HG03045 (cell line): ENCODE measurements around the gene DNMBP.
A peak's percentile ranks its signal among the peaks of the same experiment; 100 is the strongest.
"Not testable (repeated sequence)": the region's sequence is repeated elsewhere in the genome, so short reads cannot be mapped to it uniquely, and the experiment has no call there.

ENCODE experiments used
- ATAC-seq: cut with Tn5 transposase; IDR thresholded peaks from one replicate; pipeline ENCODE4 v1.9.1; 2021; ENCODE audit warnings: mild to moderate bottlenecking, moderate library complexity; ENCODE audit not compliant: unreplicated experiment

Gene DNMBP

DNA sequence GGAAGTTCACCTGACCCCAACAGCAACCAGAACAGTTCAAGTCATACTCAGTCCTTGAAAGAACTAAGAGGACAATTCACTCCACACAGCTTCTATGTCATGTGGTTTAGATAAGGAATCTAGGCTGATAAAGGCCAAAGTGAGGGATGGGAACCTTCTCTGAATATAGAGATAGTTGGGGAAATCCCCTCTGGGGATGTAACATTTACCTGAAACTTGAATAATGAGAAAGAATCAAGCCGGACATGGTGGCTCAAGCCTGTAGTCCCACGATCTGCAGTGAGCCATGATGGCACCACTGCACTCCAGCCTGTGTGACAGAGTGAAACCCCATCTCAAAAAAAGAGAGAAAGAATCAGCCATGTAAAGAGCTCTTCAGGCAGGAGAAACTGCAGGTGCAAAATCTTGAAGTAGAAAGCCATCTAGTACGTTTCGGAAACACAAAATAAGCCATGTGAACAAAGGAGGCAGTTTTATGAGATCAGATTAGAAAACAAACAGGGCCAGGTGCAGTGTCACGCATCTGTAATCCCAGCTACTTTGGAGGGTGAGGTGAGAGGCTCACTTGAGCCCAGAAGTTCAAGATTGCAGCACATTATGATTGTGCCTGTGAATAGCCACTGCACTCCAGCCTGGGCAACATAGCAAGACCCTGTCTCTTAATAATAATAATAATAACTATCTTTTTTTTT lies 4.5 kb upstream of the DNMBP start:
- ATAC-seq, result peak; percentile 60

DNA sequence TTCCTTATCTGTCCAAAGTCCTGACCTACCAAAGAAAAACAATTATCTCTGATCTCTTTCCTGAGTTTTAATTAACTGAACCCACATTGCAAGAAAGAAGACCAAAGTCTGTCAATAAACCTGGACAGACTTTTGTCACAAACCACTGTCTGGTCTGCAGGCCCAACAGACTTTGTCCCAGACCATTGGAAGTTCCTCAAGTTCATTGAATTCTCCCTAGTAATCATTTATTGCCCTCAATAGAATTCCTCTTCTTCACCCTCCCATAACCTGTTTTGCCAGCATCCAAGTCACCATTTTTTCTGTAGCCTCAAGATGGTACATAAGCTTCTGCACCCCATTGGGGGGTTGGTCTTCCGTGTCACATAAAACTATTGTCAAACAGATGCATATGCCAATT lies 3.9 kb upstream of the DNMBP start:
- no peak for ATAC-seq

DNA sequence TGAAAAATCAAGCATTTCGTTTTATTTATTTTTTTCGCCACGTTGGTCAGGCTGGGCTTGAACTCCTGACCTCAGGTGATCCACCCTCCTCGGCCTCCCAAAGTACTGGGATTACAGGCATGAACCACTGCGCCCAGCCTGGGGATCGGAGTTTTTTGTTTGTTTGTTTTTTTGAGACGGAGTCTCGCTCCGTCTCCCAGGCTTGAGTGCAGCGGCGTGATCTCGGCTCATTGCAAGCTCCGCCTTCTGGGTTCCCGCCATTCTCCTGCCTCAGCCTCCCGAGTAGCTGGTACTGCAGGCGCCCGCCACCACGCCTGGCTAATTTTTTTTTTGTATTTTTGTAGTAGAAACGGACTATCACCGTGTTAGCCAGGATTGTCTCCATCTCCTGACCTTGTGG lies 2.2 kb upstream of the DNMBP start:
- not testable (repeated sequence) for ATAC-seq

DNA sequence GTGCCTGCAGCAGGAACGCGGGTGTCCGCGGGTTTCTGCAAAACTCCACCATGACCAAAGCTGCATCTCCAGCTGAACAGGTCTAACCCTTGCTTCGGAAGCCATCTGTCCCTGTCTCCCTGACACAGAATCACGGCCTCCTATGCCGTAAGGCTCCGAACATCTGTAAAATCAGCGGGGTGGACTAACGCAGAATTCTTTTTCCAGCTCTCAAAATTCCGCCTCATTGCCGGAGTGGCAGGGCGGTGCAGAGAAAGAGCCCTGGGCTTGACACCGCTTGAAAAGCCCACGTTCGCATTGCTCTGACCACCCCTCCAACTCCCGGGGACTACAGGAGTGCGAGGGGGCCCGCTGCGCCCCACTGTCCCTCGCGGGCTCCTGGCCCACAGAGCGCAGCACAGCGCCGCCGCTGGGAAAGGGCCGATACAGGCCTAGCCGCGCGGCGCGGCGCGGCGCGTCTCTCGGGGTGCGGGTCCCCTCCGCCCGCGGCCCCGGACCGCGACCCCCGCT lies 409 bp downstream of the DNMBP start:
- ATAC-seq, result peak; percentile 58

DNA sequence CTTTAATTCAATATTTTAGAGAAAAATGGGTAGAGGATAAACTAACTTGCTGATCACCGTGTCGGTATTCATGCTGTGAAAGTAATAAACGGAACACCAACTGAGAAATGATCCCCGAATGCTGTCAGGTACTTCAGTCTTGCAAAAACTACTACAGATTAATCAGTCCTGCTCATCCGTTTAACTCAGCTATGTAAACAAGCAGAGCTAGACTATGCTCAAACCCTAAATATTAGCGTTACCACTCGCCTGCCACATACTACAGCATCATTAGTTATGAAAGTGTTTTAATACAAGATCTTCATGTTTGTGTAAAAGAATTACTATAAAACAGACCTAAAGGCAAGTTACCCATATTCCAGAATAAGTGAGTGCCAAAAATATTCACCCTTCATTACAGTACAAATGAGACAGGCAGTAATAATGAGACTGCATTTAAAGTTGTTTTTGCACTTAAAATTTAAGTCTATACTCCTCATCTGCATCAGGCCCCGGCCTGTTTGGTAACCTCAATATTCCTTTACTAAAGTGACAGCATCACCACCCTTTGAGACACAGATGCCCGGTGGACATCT lies 952 bp downstream of the DNMBP start:
- no peak for ATAC-seq

DNA sequence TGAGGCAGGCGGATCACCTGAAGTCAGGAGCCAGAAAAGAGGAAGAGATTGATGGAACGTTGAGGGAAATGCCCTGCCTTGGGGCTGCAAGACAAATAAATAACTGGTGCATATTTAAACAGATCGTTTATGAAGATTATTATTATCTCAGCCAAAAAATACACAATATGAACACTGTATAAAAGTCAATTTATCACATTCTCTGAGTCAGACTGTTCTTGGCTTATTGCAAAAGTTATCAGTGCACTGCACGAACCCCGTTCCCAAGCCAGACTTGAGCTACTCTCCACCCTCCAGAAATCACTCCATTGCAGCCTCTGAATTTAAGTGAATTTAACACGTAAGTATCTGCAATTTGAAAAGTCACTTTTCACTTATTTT lies 1.6 kb downstream of the DNMBP start:
- no peak for ATAC-seq

DNA sequence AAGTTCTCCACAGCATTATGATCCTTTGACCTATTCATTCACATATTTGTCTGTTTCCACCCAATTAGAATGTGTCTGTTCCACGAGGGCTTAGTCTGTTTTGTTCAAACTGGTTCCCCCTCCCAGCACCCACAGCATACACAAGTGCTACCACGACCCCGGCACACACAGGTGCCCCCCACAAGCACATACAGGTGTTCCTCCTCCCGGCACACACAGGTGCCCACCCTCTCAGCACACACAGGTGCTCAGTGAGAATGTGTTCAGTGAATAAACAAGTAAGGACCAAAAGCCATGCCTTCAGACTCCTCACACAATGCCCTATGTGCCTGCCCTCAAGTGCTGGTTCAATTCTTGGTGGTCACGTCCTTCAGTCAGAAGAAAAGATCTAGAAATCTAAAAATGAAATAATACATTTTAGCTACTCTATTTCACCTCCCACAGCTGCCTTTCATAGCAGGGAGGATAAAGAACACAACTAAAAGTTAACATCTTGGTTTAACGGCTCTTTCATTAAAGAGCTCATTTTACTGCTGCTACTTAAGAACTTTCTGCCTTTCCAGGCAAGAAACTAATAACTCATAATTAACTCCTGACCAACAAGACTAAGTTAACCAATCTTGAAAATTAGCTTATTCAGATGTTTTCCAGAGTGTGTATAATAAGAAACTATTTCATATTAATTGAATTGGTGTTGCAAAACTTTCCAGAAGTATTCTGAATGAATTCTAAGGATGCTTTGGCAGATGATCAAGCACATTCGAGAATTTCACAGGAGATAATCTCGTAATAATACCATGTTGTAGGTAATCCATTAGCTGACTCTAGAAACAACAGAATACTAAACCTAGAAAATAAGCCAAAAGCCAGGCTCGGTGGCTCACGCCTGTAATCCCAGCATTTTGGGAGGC lies 2.3 kb downstream of the DNMBP start:
- no peak for ATAC-seq

DNA sequence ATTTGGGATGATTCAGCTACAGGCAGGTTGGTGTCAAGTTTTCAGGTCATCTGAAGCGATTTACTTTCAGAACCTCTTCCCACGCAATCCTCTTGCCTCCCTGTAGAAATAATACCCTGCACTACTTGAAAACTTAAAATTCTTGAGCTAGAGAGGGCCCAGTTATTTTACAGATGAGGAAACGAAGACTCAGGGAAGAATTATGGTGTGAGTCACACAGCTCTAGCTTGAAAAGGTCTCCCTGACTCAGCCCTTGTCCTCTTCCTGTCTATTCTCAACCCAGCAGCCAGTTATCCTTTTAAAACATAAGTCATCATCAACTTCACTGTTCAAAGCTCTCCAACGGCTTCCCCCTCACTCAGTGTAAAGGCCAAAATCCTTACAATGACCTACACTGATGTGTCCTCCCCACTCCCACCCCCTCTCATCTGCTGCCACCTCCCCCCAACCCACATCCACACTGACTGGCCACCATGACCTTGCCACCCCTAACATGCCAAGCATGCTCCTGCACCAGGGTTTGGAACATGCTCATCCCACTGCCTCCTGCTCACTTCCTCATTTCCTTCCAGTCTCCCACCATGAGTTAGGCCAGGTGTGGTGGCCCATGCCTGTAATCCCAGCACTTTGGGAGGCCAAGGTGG lies 3.4 kb downstream of the DNMBP start:
- ATAC-seq, result no peak

DNA sequence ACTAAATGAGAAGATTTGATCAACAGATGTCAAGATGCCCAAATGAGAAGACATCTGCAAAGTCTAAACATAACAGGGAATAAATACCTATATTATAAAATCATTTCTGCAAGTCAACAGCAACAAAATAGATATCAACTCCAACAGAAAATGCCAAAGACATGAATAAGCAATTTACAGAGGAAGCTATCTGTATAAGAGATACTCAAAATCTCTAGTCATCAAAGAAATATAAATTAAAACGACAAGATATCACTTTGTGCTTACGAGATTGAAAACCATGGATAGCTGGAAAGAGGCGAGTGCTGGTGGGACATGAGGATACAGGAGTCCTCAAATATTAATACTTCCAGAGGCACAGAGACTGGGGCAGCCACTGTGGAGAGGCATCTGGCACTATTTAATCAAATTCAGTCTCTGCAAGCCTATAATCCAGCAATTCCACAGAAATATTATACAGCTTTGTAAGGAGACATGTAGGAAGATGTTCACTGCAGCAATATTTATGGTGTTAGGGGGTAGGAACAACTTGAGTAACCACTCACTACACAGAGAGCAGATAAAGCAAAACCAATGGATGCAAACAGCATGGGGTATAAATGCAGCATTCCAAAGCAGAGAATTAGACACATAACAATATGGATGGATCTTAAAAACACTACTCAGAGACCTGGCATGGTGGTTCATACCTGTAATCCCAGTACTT lies 4.8 kb downstream of the DNMBP start:
- no peak for ATAC-seq

DNA sequence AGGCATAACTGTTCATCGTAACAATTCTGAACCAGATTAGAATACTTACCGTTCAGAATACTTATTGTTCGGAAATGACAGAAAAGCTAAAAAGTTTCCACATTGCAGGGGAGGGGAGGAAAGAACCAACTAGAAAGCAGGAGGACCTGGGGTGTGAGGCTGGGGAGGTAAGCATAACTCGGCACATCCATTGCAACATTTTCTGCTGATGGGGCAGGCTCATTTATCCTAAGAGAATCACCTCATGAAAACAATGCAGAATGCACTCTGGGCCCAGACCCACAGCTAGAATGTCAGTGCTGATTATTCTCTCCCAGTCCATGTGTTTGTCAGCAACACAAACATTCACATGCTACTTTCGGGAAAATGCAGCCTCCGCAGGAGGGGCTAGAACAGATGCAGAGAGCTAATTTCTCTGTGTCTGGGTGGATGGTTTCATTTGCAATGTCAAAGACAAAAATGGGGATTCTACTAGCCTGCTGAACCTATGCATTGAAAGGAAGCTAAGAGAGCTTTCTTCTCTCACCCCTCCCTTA lies 9.6 kb downstream of the DNMBP start:
- ATAC-seq, result no peak

DNA sequence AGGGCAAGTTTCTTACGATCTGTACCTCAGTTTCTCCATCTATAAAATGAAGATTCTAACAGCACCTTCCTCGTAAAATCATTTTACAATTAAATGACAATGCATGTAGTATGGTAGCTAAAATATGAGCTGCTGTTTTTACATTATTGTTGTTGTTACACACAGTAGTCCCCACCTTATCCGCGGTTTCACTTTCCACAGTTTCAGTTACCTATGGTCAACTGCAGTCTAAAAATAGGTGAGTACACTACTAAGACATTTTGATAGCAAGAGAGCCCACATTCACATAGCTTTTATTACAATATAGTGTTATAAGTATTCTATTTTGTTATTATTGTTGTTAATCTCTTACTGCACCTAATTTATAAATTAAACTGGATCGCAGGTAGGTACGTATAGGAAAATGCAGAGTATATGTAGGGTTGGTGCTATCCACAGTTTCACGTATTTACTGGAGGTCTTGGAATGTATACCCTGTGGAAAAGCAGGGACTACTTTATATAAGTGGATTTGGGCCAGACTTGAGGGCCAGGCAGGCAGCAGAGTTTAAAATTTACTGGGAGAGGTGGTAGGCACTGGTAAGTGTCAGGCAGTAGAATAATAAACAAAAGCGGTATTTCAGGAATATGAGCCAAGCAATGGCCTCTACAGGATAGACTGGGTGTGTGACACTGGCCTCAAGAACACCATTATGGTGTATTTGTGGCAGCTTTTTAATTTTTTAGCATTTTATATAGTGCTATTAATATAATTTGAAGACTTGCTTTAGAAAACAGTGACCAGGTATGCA lies 10.2 kb downstream of the DNMBP start:
- ATAC-seq, result no peak

DNA sequence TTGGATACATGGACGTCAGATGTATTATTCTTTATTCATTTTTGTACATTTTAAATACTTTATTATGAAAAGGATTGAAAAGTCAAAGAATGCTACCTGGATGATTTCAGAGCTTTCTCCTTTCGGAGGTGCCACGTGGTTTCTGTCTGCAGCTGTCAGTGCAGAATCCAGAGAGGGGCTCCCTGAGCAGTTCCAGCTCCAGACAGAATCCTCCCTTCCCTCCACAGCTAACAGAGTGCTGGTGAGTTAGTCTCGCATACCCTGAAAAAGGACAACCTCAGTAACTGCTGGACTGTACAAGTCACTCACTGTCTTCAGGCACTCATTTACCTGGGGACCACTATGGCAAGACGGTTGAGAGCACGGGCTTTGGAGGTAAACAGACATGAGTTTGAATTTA lies 10.9 kb downstream of the DNMBP start:
- ATAC-seq, result no peak

DNA sequence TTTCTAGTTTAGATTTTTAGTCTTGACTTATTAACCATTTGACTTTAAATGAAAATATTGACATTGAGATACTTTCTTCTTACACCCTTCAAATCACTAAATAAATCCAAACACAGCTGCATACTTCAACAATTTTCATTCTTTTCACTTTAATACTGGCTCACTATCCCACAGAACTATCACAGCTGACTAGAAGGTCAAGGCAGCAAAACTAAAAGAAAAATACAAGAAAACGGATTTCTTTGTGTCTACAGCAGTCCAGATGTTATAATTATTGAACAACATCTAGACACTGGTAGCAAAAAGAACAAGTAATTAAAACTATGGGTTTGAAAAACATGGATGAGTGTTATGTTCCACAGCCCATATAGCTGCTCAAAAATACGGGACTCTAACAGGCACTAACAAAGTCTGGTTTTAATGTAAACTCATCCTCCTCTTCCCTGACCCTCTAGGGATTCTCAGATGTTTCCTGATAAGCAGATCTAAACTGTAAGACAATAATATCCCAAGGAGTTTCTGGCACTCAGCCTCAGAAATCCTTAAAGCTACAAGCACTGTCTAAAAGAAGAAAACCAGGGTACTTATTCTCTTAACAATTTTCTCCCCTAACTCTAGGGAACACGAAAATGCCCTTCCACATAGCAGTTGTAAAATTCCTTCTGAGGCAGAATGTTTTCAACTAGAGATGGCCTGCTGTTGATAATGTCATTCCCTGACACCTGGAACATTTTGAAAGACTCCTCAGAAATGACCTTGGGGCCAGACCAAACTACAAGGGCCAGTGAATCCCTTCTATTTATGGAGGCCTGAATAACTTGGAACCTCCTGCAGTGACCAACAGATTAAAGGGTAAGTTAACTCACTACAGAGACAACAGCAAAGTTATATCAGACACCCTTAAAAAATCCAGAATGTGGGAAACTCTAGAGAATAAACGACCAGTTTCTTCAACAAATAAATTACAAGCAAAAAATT lies 12.8 kb downstream of the DNMBP start:
- ATAC-seq, result no peak

DNA sequence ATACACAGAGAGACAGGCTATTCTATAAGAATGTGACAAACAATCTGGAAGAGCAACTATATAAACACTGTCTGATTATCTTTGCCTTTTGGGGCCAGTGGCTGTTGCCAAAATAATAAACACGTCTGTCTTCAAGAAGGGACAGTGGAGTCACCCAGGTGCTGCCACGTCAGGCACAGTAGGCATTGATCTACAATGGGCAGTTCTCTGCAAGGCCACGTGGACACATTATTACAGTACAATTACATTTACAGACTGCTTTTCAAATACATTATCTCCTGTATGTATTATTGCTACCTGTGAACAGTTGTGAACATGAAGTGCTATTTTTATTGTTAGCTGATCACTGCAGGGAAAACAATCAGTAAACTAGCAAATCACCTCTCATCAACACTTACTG lies 14.0 kb downstream of the DNMBP start:
- ATAC-seq, result no peak

DNA sequence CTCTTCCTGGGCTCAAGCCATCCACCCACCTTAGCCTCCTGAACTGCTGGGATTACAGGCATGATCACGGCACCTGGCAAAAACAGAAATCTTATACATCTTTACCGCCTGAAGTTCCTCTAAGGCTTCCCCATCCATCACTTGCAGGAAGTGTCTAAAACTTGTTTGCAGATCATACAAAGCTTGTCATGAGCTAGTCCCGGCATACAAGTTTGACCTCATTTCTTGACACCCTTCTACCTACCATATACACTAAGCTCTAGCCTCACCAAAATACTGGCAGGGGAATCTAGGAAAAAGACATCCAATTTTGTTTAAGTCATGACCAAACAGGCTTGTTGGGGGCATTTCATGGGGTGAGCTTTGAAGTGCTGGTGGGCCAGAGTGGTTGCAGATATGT lies 14.5 kb downstream of the DNMBP start:
- ATAC-seq, result no peak

DNA sequence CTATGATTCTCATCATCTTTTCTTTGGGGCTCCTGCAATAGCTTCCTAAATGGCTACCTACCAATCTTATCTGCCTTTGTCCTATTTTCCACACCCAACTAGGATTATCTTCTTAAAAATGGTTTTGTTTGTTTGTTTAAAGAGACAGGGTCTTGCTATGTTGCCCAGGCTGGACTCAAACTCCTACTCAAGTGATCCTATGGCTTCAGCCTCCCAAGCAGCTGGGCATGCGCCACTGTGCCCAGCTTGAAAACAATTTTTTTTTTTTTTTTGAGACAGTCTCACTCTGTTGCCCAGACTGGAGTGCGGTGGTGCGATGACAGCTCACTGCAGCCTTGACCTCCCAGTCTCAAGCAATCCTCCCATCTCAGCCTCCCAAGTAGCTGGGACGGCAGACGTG lies 14.9 kb downstream of the DNMBP start:
- ATAC-seq, result no peak

DNA sequence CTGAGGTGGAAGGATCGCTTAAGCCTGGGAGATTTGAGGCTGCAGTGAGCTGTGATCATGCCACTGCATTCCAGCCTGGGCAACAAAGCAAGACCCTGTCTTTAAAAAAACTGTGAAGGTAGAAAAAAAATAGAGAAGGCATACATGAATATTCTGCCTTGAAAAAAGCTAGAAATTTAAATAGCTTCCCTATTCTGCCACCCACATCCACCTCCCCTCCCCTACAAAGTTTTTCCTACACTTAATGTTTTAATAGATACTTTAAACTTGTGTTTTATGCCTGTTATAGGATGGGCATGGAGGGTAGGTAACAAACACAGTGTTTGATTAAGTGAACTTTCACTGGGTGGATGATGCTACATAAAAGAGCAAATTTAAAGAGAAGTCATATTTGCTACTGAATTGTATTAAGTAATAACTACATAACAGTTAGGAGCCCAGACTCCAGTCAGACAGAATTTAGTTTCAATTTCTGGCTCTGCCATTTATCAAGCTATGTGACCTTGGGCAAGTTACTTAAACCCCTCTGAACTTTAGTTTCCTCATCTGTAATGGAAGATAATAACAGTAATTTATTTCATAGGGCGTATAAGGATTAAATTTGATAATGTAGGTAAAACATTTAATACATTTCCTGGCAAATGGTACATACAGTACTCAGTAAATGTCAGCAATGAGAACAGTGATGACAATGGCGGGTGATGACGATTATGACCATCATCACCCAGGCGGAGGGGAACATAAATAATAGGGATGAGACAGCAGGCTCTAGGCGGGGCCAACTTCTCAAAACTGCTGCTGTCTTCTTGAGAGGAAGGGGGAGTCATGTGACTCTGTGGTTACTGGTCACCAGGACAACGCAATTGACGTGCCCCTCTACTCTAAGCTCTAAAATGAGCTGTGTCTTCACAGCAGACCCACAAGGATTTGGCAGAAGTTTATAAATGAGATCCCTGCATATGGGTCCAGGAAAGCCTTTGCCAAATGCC lies 15.8 kb downstream of the DNMBP start:
- ATAC-seq, result peak; percentile 74
